Measurements from ENCODE around the gene MTHFD2L. TPM values are rescaled to one million over a fixed set of nuclear protein-coding genes. Genes with fewer than 3 reads are reported as not detected.

The MTHFD2L gene
- total RNA-seq, 1 experiment from 2014 or later, result 8.9 TPM

DNA sequence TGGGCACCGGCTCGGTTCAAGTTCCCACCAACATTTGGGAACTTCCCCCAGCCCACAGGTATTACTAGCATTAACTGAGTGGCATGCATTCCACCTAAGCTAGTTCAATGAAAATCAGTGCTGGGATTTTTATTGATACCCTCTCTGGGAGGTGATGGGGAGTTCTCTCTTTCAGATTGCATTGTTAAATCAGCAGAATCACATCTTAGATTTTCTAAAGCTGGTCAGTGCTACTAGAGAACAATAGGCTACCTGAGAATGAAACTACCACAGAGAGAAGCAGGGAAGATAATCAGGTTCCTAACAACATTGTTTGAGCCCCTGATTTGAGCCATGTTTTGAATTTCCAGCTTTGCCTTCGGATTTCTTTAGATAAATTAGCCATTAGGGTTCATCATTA, 166.3 kb downstream of the MTHFD2L start:
- Histone ChIP-seq H3K4me1 (replicated peaks; ENCODE audit: insufficient read depth) (peaks cover 12% of the 10 kb centered on the region), H4K20me1 (ENCODE audit: insufficient read depth) (no peaks in the 10 kb centered on the region), H3K36me3 (ENCODE audit: low read depth) (no peaks in the 10 kb centered on the region), H3K4me3 (no peak overlapping the region), H3K9me2 (ENCODE audit: insufficient read depth) (no peaks in the 10 kb centered on the region; the same call in 1 of the 2 replicates), H3K4me2 (no peak overlapping the region), H3K27me3 (ENCODE audit: insufficient read depth, low read depth) (no peaks in the 10 kb centered on the region), H3K27ac (no peak overlapping the region), H3K9me3 (ENCODE audit: insufficient read depth, low read depth) (no peaks in the 10 kb centered on the region), H3K79me2 (ENCODE audit: low read depth) (no peaks in the 10 kb centered on the region), H3F3A (ENCODE audit: insufficient read depth, low read depth) (no peaks in the 10 kb centered on the region), H2AFZ (no peak overlapping the region)
- TF ChIP-seq EZH2 (IDR thresholded peaks at IDR 0.05; ENCODE audit: low read depth), result no peak
- TF ChIP-seq, protein P1, sequence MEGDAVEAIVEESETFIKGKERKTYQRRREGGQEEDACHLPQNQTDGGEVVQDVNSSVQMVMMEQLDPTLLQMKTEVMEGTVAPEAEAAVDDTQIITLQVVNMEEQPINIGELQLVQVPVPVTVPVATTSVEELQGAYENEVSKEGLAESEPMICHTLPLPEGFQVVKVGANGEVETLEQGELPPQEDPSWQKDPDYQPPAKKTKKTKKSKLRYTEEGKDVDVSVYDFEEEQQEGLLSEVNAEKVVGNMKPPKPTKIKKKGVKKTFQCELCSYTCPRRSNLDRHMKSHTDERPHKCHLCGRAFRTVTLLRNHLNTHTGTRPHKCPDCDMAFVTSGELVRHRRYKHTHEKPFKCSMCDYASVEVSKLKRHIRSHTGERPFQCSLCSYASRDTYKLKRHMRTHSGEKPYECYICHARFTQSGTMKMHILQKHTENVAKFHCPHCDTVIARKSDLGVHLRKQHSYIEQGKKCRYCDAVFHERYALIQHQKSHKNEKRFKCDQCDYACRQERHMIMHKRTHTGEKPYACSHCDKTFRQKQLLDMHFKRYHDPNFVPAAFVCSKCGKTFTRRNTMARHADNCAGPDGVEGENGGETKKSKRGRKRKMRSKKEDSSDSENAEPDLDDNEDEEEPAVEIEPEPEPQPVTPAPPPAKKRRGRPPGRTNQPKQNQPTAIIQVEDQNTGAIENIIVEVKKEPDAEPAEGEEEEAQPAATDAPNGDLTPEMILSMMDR (conservative IDR thresholded peaks at IDR 0.05), result no peak
- DNase-seq, result no peak
- intact Hi-C loops (cut with micrococcal nuclease; ENCODE audit: unreplicated experiment), result loop anchor here (5.0 kb wide), 2 partner anchors 123 to 548 kb away; partner anchors contain the start of gene AREG
- POLR2A ChIA-PET (ENCODE audit: unreplicated experiment), result no interaction called here
- CTCF ChIA-PET, result interaction anchor here (0.6 kb wide), 1 partner anchor 227 kb away, joined by 6 read pairs; no protein-coding TSS in a partner anchor
- no TSS peak for BruUV-seq (replicated peaks)

DNA sequence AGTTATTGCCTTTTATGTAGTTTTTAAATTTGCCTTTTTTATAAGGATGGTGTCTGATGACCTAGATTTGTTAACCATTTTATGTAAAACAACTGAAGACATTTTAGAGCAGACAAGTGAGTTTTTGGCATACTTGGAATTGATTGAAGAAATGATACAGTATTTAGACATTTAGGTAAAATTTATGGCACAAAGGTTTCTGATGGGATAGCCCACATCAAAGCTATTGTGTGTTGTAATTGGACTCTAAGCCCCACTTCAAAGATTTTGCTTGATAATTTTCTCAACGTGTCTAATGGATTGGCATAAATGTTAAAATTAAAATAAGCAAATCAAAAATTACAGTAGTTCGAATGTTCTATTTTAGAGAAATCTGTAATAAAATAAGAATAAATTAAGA, 168.0 kb downstream of the MTHFD2L start:
- no TSS peak for BruUV-seq (replicated peaks)
- TF ChIP-seq EZH2 (IDR thresholded peaks at IDR 0.05; ENCODE audit: low read depth), result no peak
- TF ChIP-seq, protein P1 (conservative IDR thresholded peaks at IDR 0.05), result no peak
- H4K20me1 ChIP-seq (ENCODE audit: insufficient read depth), result no peaks in the 10 kb centered on the region
- no peaks in the 10 kb centered on the region for H3K36me3 ChIP-seq (ENCODE audit: low read depth)
- CTCF ChIA-PET, result no interaction called here
- no peaks in the 10 kb centered on the region; the same call in 1 of the 2 replicates for H3K9me2 ChIP-seq (ENCODE audit: insufficient read depth)
- H3K9me3 ChIP-seq (ENCODE audit: insufficient read depth, low read depth), result no peaks in the 10 kb centered on the region
- no peak overlapping the region for H3K4me2 ChIP-seq
- no peaks in the 10 kb centered on the region for H3K27me3 ChIP-seq (ENCODE audit: insufficient read depth, low read depth)
- H3F3A ChIP-seq (ENCODE audit: insufficient read depth, low read depth), result no peaks in the 10 kb centered on the region
- POLR2A ChIA-PET (ENCODE audit: unreplicated experiment), result no interaction called here
- H3K4me3 ChIP-seq, result no peak overlapping the region
- H3K4me1 ChIP-seq (replicated peaks; ENCODE audit: insufficient read depth), result peaks cover 4% of the 10 kb centered on the region
- H2AFZ ChIP-seq, result no peak overlapping the region
- intact Hi-C loops (cut with micrococcal nuclease; ENCODE audit: unreplicated experiment), result no loop called here
- H3K79me2 ChIP-seq (ENCODE audit: low read depth), result no peaks in the 10 kb centered on the region
- no peak for DNase-seq
- H3K27ac ChIP-seq, result no peak overlapping the region

DNA sequence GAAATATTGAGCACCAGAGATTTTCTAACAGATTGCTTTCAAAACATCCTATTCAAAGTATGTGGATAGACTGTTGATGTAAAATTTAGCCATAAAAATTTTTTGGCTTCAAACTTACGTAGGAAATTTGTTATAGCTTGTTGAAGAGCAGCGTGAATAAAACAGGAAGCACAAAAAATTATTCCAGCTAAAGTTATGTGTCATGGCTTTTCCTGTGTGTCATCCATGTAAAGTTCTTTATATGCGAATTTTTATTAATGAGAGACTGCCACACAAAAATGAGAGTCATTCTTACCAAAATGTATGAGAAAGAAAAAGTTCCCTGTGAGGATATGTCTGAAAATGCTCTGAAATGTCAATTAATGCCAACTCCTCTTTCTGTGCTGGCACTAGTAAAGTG, 169.8 kb downstream of the MTHFD2L start:
- H2AFZ ChIP-seq, result no peak overlapping the region
- CTCF ChIA-PET, result no interaction called here
- POLR2A ChIA-PET (ENCODE audit: unreplicated experiment), result no interaction called here

More for the DNA sequence above, 169.8 kb downstream of the MTHFD2L start:
- no peaks in the 10 kb centered on the region for H3K79me2 ChIP-seq (ENCODE audit: low read depth)
- H3F3A ChIP-seq (ENCODE audit: insufficient read depth, low read depth), result no peaks in the 10 kb centered on the region
- H3K4me3 ChIP-seq, result no peak overlapping the region
- H3K9me3 ChIP-seq (ENCODE audit: insufficient read depth, low read depth), result no peaks in the 10 kb centered on the region
- BruUV-seq (replicated peaks), result no TSS peak
- H3K27me3 ChIP-seq (ENCODE audit: insufficient read depth, low read depth), result no peaks in the 10 kb centered on the region
- no peak overlapping the region for H3K27ac ChIP-seq
- no peaks in the 10 kb centered on the region for H3K36me3 ChIP-seq (ENCODE audit: low read depth)
- no peaks in the 10 kb centered on the region for H3K4me1 ChIP-seq (replicated peaks; ENCODE audit: insufficient read depth)
- no peak for TF ChIP-seq EZH2 (IDR thresholded peaks at IDR 0.05; ENCODE audit: low read depth)
- TF ChIP-seq, protein P1 (conservative IDR thresholded peaks at IDR 0.05), result no peak
- intact Hi-C loops (cut with micrococcal nuclease; ENCODE audit: unreplicated experiment), result no loop called here
- H3K4me2 ChIP-seq, result no peak overlapping the region
- H4K20me1 ChIP-seq (ENCODE audit: insufficient read depth), result no peaks in the 10 kb centered on the region
- H3K9me2 ChIP-seq (ENCODE audit: insufficient read depth), result no peaks in the 10 kb centered on the region; the same call in 1 of the 2 replicates
- DNase-seq, result no peak
